Fibroblast of lung (primary cell): ENCODE data around the gene HERC3. TPM values are rescaled to one million over a fixed set of nuclear protein-coding genes. Genes with fewer than 3 reads are reported as not detected.

Experiments used
- DNase-seq, 2 donors: peaks; one replicate each; pipeline versions ENCODE4 v3.0.0 to v3.0.0-alpha.2; 2010; ENCODE audit warnings: low read depth in 2 of 2
- H2AFZ ChIP-seq: 2 replicates; pipeline ENCODE4 v1.5.1; 2012; ENCODE audit warnings: low read length, control low read depth, inconsistent platforms
- H3K27ac ChIP-seq: 2 replicates; pipeline ENCODE4 v1.5.1; 2011; ENCODE audit warnings: low read length, control low read depth; ENCODE audit not compliant: insufficient read depth
- H3K27me3 ChIP-seq: 2 replicates; pipeline ENCODE4 v1.5.1; 2011; ENCODE audit warnings: mild to moderate bottlenecking, low read length; ENCODE audit not compliant: control insufficient read depth, insufficient read depth
- H3K36me3 ChIP-seq: 2 replicates; pipeline ENCODE4 v1.5.1; 2011; ENCODE audit warnings: low read length; ENCODE audit not compliant: control insufficient read depth, insufficient read depth
- H3K4me1 ChIP-seq: 2 replicates; pipeline ENCODE4 v1.5.1; 2011; ENCODE audit warnings: low read length; ENCODE audit not compliant: control insufficient read depth, insufficient read depth; ENCODE audit errors: extremely low read depth
- H3K4me2 ChIP-seq: 2 replicates; pipeline ENCODE4 v1.5.1; 2011; ENCODE audit warnings: low read length, control low read depth; ENCODE audit not compliant: insufficient read depth; ENCODE audit errors: extremely low read depth
- H3K4me3 ChIP-seq, 4 experiments: fragments of 200-600 bp in 1 of 4; sonication (generic) in 1 of 4; replicated peaks in 1 of 4; 2 replicates each; pipeline ENCODE4 v1.5.1; 2011 to 2016; ENCODE audit warnings: low read length in 4 of 4, low read depth in 3 of 4, mild to moderate bottlenecking in 3 of 4, control low read depth in 2 of 4, inconsistent platforms in 1 of 4, mixed read lengths in 1 of 4; ENCODE audit not compliant: insufficient read depth in 1 of 4; ENCODE audit errors: control extremely low read depth in 1 of 4
- H3K79me2 ChIP-seq: 2 replicates; pipeline ENCODE4 v1.5.1; 2012; ENCODE audit warnings: mild to moderate bottlenecking, low read length, inconsistent platforms; ENCODE audit not compliant: control insufficient read depth, insufficient read depth
- H3K9ac ChIP-seq: 2 replicates; pipeline ENCODE4 v1.5.1; 2011; ENCODE audit warnings: mild to moderate bottlenecking, low read length, control low read depth; ENCODE audit not compliant: insufficient read depth
- H3K9me3 ChIP-seq: 2 replicates; pipeline ENCODE4 v1.5.1; 2012; ENCODE audit warnings: low read depth, low read length; ENCODE audit not compliant: control insufficient read depth, insufficient read depth
- H4K20me1 ChIP-seq: 2 replicates; pipeline ENCODE4 v1.5.1; 2011; ENCODE audit warnings: low read length; ENCODE audit not compliant: control insufficient read depth, insufficient read depth; ENCODE audit errors: extremely low read depth
- CTCF ChIP-seq, 2 donors: IDR thresholded peaks in 1 of 2; conservative IDR thresholded peaks in 1 of 2; 1 replicate in 1 of 2; 2 replicates in 1 of 2; pipeline ENCODE4 v1.5.1; 2011 to 2012; ENCODE audit warnings: low read length in 2 of 2, control low read depth in 1 of 2, inconsistent platforms in 1 of 2, low read depth in 1 of 2, mild to moderate bottlenecking in 1 of 2
- EZH2 ChIP-seq: IDR thresholded peaks from 2 replicates; pipeline ENCODE4 v1.5.1; 2012; ENCODE audit warnings: low read length, control low read depth, mild to moderate bottlenecking; ENCODE audit errors: missing control alignments
- polyA plus RNA-seq, 2 donors: library from polyadenylated mRNA; depleted of rRNA in 1 of 2; stranded (reverse) in 1 of 2; unstranded in 1 of 2; fragments of >200 nt; gene quantifications; 2 replicates each; pipeline ENCODE4 v1.2.1, GENCODE V29; 2011 to 2012; ENCODE audit warnings: missing spikeins in 1 of 2
- total RNA-seq: library from RNA; depleted of rRNA; stranded (reverse); fragments of >200 nt; gene quantifications from 2 replicates; pipeline ENCODE4 v1.2.1, GENCODE V29; 2014

Gene HERC3
- total and polyA plus RNA-seq, 2 donors (not counting 1 experiment from before 2014, with no cell fraction given) = 24.5 to 27.6 TPM

GRCh38 chr4:88575186-88575585, 17.1 kb upstream of the HERC3 start:
- H3K9me3 ChIP-seq = no peaks in the 10 kb centered on the region
- no peaks in the 10 kb centered on the region for H4K20me1 ChIP-seq
- H3K4me3 ChIP-seq = no peak overlapping the region
- no peak overlapping the region for H3K9ac ChIP-seq
- no peaks in the 10 kb centered on the region for H3K79me2 ChIP-seq
- no peak for DNase-seq
- no peaks in the 10 kb centered on the region for H3K27me3 ChIP-seq
- no peak overlapping the region for H2AFZ ChIP-seq
- H3K27ac ChIP-seq = no peak overlapping the region
- TF ChIP-seq EZH2 (no peak), CTCF (conservative IDR thresholded peaks at IDR 0.05 in 1 of 2, IDR thresholded peaks at IDR 0.05 in 1 of 2; ENCODE audit: low read depth in 1 of 2, low read length in 2 of 2) (no peak)
- peaks cover 7% of the 10 kb centered on the region for H3K4me1 ChIP-seq
- H3K36me3 ChIP-seq = no peaks in the 10 kb centered on the region
- H3K4me2 ChIP-seq = no peak overlapping the region

- Histone ChIP-seq H3K9me3 (no peaks in the 10 kb centered on the region), H4K20me1 (no peaks in the 10 kb centered on the region), H3K4me2 (no peak overlapping the region), H3K4me3 (no peak overlapping the region), H3K27ac (no peak overlapping the region), H3K79me2 (no peaks in the 10 kb centered on the region), H3K9ac (no peak overlapping the region), H3K36me3 (no peaks in the 10 kb centered on the region), H3K4me1 (no peaks in the 10 kb centered on the region), H2AFZ (no peak overlapping the region), H3K27me3 (no peaks in the 10 kb centered on the region)
- TF ChIP-seq EZH2 = no peak
- no peak for TF ChIP-seq CTCF (conservative IDR thresholded peaks at IDR 0.05 in 1 of 2, IDR thresholded peaks at IDR 0.05 in 1 of 2; ENCODE audit: low read depth in 1 of 2, low read length in 2 of 2)
- DNase-seq = no peak
Measured at GRCh38 chr4:88582493-88582892, 9.8 kb upstream of the HERC3 start.

- no peak for DNase-seq
- TF ChIP-seq EZH2 (no peak), CTCF (conservative IDR thresholded peaks at IDR 0.05 in 1 of 2, IDR thresholded peaks at IDR 0.05 in 1 of 2; ENCODE audit: low read depth in 1 of 2, low read length in 2 of 2) (no peak)
- Histone ChIP-seq H2AFZ (no peak overlapping the region), H3K4me2 (no peak overlapping the region), H3K9ac (no peak overlapping the region), H3K36me3 (no peaks in the 10 kb centered on the region), H3K79me2 (no peaks in the 10 kb centered on the region), H4K20me1 (no peaks in the 10 kb centered on the region), H3K4me3 (no peak overlapping the region), H3K27ac (no peak overlapping the region), H3K27me3 (no peaks in the 10 kb centered on the region), H3K9me3 (no peaks in the 10 kb centered on the region), H3K4me1 (no peaks in the 10 kb centered on the region)
Measured at GRCh38 chr4:88583631-88584470, 8.4 kb upstream of the HERC3 start.
